NCI-H1092 treated with DMSO at 0.1 percent for 48 hours (cell line): ENCODE measurements around the gene SH2B2.
"Not testable (repeated sequence)": the region's sequence is repeated elsewhere in the genome, so short reads cannot be mapped to it uniquely, and the experiment has no call there.

ENCODE experiments used
- DNase-seq: peaks from one replicate; lab custom pipeline; 2025; lab: John Stamatoyannopoulos, UW

Gene SH2B2

GRCh38 chr7:102306916-102307677 is 20.4 kb downstream of the SH2B2 start:
- DNase-seq, result no peak

- no peak for DNase-seq
Observed at GRCh38 chr7:102310414-102310815, 23.7 kb downstream of the SH2B2 start.

GRCh38 chr7:102312317-102312716 is 25.6 kb downstream of the SH2B2 start:
- DNase-seq, result no peak

GRCh38 chr7:102313997-102314780 is 27.5 kb downstream of the SH2B2 start:
- no peak for DNase-seq

- no peak for DNase-seq
Observed at GRCh38 chr7:102317231-102318059, 30.8 kb downstream of the SH2B2 start.

- no peak for DNase-seq
Observed at GRCh38 chr7:102318482-102318971, 31.9 kb downstream of the SH2B2 start.

- no peak for DNase-seq
Observed at GRCh38 chr7:102319671-102320070, 33.0 kb downstream of the SH2B2 start.

- DNase-seq, result no peak
Observed at GRCh38 chr7:102320181-102320580, 33.5 kb downstream of the SH2B2 start.

- no peak for DNase-seq
Observed at GRCh38 chr7:102320601-102321350, 34.1 kb downstream of the SH2B2 start.

- no peak for DNase-seq
Observed at GRCh38 chr7:102321351-102322201, 34.9 kb downstream of the SH2B2 start.

- DNase-seq, result no peak
Observed at GRCh38 chr7:102322202-102322715, 35.6 kb downstream of the SH2B2 start.

- no peak for DNase-seq
Observed at GRCh38 chr7:102323914-102324195, 37.2 kb downstream of the SH2B2 start.

GRCh38 chr7:102325106-102325505 is 38.4 kb downstream of the SH2B2 start:
- not testable (repeated sequence) for DNase-seq

GRCh38 chr7:102326157-102326889 is 39.7 kb downstream of the SH2B2 start:
- no peak for DNase-seq

GRCh38 chr7:102327183-102327582 is 40.5 kb downstream of the SH2B2 start:
- not testable (repeated sequence) for DNase-seq

- DNase-seq, result not testable (repeated sequence)
Observed at GRCh38 chr7:102328863-102329262, 42.2 kb downstream of the SH2B2 start.

GRCh38 chr7:102329366-102329765 is 42.7 kb downstream of the SH2B2 start:
- DNase-seq, result not testable (repeated sequence)

GRCh38 chr7:102330666-102331460 is 44.2 kb downstream of the SH2B2 start:
- not testable (repeated sequence) for DNase-seq

GRCh38 chr7:102335574-102335973 is 48.9 kb downstream of the SH2B2 start:
- DNase-seq, result not testable (repeated sequence)
